ENCODE measurements around the gene SORL1-AS1.
"Not testable (repeated sequence)": the region's sequence is repeated elsewhere in the genome, so short reads cannot be mapped to it uniquely, and the experiment has no call there.

Gene SORL1-AS1

DNA sequence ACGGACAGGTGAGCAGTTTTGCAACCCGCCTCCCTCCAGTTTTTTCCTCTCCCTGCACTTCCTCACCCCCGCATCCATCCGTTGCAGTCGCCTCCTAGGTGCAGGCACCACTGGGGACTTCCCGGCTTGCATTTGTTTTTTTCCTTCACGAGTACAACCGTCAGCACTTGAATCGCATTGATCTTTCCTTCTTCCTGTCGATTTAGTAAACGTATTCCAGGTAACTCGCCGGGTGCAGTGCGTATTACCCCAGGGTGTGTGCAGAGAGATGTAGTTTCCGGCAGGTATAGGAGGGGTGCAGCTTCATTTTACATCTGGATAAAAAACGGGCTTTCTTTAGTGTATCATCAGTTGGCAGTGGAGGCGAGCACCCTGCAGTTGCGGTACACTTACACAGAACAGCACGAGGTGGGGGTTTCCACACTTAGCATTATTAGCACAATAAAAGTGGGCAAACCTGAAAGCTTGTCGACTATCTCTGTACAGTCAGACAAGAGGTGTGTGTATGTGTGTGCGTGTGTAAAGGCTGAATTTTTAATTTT is at the start of gene SORL1-AS1:
Gene SORL1-AS1 (minus strand): TSS at position 359 of the 542 bp plus-strand sequence.
- peak; percentile 28 to 54 for DNase-seq (ENCODE audit: low read depth in 2 of 2)

DNA sequence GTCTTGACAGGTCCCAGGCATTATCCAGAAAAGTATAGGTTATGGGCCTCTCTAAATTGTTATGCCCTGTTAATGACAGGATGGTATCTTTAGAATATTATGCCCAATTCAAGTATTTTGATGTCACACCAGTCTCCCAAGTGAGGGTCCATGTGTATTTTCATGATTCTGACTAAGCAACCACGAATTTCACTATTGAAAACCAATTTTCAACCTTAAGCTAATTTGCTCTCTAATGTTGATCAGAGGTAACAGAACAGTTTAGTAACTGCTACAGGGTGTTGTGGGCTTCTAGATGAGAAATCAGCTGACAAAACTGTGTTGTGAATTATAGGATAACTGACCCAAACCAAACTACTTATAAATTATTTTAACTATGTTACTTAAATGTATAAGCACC is 48.0 kb upstream of the SORL1-AS1 start:
- no peak for DNase-seq (ENCODE audit: low read depth in 2 of 2)

DNA sequence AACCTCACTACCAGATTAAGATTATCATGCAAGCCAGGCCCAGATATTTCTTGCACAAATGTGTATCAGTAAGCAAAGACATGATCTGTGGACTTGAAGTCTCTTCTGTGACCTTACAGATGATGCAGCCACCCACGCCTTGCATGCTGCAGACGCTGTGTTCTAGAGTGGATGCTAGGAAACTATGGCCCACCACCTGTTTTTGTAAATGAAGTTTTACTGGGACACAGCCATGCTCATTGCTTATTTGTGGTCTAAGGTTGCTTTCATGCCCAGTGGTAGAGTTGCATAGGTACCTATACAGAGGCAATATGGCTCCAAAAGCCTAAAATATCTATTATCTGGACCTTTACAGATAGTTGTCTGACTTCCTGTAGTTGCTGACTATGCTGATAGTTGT is 47.5 kb upstream of the SORL1-AS1 start:
- no peak for DNase-seq (ENCODE audit: low read depth in 2 of 2)

DNA sequence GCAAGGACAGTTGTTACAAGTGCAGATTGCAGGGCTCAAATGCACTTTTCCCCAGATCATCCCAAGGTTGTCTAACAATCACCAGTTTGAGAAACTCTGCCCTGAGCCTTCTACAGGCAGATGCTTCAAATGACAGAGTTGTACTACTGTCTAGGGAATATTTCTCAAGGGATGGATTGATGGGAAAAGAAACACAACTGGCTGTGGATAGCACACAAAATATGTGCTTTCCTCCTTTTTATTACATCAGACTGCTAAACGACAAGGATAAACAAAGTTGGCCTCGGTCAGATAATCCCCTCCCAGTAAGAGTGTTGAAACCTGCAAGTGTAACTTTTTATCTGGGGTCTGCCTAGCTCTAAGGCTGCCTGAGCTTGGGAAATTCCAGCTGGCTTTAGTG is 46.6 kb upstream of the SORL1-AS1 start:
- no peak for DNase-seq (ENCODE audit: low read depth in 2 of 2)

DNA sequence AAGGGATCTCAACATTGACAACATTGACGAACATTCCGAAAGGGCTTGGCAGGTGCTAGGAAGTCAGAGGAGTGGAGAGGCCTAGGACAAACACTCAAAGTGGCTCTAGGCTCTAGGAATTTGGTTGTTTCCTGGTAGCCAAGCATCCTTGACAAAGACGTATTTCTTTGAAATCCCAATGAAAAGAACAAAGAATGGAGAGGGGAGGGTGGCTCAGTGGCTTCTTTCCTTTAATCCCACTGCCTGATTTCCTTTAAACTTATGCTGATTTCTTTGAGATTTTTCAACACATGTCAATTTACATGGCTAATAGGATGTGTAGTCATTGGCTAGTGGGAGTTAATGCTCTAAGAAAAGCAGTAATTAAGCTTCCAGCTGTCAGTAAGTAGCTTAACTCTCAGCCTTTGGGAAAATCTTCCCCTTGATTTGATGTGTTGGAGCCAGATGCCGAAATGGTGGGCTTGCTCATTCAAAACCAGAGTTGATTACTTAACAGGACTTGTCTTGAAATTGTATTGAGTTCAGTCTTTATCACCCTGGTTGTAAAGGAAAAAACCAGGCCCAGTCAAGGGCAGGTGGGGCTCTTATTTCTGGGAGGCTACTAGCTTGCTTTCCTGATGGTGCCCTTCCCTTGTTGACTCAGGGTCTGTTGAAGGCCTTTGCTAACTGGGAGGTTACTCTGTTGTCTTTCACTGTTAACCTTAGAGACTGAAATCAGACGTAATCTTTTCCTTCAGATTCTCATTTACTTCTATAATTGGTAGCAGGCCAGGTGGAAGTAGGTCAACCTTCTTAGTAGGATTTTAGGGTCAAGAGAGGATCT is 44.6 kb upstream of the SORL1-AS1 start:
- no peak for DNase-seq (ENCODE audit: low read depth in 2 of 2)

DNA sequence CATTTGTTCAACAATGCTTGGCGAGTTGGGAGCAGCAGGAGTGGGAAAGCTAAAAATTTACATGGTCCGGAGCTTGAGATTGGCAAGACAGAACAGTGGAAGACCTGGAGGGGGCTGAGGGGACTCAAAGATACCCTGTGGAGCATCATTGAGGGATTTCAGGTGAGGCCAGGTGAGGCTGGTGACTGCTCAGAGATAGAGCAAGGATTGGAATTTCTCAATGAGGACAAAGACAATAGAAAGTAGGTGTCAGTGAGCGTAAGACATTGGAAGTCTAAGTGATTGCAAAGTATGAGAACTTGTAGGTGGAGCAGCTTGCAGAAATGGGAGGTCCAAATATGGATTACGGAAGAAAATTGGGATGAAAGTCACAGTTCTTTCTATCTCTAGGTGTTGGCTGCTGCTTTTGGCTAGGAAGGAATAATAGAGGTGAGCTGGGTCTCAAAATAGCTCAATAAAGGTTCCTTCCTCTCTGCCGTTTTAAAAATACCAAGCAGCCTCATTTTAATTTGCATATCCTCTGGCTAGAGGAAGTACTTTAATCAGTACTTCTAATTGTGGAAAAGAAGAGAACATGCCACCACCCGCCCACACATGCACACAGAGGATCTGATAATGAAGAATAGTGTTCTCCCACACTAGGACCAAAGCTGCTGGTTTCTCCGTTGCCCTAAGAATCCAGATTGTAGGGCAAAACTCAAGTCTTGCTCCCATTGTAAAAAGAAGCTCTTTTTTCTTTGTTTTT is 41.8 kb upstream of the SORL1-AS1 start:
- peak; percentile 32 to 43 for DNase-seq (ENCODE audit: low read depth in 2 of 2)

DNA sequence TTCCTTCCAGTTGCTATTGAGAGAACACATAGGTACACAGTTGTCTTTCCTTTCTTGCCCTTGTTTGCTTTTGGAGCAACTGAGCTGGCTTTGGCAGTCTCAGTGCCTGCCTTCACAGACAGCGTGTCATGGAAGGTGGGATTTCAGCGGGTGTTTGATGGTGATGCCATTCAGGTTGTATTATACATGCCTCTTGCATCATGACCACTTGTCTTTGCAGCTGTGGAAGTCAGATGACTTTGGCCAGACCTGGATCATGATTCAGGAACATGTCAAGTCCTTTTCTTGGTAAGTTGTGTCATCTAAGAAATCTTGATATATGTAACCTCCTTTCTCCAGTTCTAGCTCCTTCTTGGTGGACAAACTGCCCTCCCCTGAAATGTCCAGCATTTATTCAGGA is 37.1 kb upstream of the SORL1-AS1 start:
- no peak for DNase-seq (ENCODE audit: low read depth in 2 of 2)

DNA sequence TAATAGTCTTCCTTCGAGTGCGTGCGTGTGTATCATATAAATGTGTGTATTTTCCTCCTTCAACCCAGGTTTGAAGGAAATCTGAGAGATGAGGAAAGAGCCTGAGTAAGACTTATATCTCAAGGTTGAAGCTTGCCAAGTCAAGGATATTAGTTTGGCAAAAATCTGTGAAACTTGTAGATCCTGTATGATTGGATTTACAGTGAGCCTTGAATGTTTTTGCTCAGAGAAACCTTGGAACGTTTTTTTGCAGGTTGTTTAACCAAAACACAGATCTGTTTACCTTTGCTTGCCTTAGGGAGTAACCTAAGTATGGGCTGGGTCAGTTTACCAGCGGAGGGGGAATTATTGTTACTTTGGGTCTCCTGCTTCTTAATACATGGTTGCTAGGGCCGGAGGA is 35.9 kb upstream of the SORL1-AS1 start:
- DNase-seq (ENCODE audit: low read depth in 2 of 2): no peak

DNA sequence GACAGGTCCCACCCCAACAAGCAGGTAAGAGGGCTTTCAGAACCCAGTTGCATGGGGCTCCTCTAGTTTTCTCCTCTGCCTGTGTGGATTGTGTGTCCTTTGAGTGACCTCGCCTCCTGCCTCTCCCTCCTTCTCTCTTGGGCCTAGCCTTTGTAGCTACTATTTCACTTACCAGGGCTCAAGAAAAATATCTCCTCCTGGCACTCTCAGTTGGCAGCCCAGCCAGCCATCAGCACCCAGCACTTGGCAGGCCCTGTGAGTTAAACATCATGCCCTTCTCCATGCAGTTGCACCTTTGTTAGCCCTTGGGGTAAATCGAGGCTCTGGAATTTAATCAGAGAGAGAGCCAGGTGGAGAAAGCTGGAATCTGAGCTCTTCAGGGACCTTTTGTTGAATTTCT is 35.4 kb upstream of the SORL1-AS1 start:
- no peak for DNase-seq (ENCODE audit: low read depth in 2 of 2)

DNA sequence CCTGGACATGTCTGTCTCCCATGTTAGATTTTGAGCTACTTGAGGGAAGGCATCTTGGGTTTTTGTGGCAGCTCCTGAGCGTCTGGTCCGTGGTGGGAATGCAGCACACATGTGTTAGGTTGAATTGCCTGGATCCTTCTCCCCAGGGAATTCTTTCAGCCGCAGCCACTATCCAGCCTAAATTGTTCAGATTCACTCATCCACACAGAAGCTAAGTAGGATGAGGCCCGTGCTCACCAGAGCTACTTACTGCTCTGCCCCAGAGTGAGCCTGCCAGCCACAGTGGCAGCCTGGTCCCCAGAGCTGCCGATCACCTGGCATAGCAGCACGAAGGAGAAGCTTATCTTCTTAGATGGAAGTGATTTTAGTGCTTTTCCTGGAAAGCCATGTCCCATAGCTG is 34.4 kb upstream of the SORL1-AS1 start:
- no peak for DNase-seq (ENCODE audit: low read depth in 2 of 2)

DNA sequence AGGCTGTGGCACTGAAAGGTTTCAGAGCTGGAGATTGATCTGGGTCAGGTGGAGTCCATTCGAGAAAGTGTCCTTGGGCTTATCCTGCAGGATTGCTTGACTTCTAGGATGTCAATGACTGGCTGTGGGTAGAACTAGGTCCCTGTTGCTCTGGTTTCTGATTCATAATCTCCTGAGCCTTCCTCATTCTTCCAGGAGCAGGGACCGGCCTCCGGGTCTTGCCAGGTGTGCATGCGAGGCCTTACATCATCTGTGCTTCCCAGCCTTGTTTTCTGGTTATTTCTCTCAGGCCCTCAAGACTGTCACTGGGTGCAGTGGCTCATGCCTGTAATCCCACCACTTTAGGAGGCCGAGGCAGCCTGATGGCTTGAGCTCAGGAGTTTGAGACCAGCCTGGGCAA is 33.3 kb upstream of the SORL1-AS1 start:
- DNase-seq (ENCODE audit: low read depth in 2 of 2): no peak

DNA sequence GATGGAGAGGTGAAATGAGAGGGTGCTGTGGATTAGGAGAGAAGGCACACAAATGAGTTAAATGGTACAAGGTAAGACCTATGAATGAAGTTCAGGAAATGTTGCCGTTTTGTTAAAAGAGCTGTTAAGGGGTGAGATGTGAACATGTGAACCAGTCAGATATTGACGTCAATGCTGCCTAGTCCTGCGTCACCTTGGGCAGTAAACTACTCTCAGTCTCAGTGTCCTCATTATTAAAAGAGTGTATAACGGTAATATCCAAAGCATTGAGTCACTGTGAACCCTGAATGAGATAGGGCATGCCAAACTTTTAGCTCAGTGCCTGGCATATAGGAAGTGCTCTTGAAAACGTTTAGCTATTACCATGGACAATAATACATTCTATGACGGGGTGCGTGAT is 32.4 kb upstream of the SORL1-AS1 start:
- DNase-seq (ENCODE audit: low read depth in 2 of 2): no peak

DNA sequence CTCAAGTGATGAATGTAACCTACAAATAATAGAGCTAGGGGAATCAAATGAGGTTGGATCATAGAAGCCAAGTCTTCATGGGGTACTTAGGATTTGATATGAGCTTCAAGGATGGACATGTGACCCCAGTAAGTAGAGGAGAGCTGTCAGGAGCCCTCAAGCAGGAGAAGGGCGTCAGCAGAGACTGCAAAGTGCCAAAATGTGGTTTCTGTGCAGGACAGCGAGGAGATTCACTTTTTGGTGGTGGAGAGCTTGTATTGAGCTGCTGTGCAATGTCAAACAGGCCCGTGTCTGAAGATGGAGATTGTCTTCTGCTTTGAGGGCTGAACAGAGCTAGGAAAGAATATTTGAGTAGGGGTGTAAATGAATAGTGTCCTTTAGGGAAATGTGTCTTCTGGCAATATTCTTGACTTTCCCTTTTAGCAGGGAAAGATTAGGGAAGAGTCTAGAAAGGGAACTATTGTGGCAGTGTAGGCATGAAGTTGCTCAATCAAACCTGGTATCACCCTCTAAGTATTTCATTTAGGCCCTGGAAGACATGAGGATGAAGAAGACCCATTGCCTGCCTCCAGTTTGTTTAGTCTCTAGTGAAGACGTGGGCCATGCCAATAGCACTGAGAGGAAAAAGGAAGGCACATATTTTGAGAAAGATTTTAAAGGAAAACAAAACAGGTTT is 31.2 kb upstream of the SORL1-AS1 start:
- no peak for DNase-seq (ENCODE audit: low read depth in 2 of 2)

DNA sequence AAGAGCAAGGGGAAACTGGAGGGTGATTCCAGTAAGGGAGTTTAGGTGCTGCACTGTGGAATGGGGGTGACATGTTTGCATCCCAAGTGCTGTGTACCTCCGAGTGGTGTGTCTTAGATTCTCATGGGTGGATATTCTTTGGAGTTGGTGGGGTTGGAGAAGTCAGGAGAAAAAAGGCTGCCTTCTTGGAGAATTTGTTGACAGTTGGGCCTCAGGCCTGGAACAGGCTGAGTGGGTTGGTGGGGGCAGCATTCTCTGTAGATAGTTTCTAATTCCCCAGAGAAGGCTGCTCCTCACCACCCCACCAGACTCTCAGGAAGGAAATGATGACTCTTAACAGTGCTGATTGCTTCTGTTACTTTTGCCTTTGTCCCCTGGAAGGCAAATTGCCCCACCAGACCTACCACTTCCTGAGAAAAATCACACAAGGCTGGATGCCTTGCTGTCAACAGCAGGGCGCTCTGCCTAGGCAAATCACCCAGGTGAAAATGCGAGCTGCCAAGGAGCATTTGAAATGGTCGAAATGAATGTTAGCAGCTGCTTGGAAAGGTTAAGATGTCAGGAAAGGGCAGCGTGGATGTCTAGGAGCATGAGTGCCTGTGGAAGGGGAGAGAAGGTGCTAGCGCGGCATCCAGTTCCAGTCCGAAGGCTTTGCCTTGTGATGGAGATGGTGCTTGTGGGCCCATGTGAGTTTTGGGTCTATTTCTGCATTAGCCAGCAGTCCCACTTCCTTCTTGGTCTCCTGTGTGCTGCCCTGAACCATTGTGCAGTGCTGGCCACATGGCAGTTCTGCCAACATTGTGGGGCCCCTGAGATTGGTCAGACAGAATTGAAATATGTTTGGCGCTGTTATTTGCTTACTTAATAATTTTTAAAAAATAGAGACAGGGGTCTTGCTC is 29.7 kb upstream of the SORL1-AS1 start:
- peak in 1 of 2 donors; percentile 28 for DNase-seq (ENCODE audit: low read depth in 2 of 2)

DNA sequence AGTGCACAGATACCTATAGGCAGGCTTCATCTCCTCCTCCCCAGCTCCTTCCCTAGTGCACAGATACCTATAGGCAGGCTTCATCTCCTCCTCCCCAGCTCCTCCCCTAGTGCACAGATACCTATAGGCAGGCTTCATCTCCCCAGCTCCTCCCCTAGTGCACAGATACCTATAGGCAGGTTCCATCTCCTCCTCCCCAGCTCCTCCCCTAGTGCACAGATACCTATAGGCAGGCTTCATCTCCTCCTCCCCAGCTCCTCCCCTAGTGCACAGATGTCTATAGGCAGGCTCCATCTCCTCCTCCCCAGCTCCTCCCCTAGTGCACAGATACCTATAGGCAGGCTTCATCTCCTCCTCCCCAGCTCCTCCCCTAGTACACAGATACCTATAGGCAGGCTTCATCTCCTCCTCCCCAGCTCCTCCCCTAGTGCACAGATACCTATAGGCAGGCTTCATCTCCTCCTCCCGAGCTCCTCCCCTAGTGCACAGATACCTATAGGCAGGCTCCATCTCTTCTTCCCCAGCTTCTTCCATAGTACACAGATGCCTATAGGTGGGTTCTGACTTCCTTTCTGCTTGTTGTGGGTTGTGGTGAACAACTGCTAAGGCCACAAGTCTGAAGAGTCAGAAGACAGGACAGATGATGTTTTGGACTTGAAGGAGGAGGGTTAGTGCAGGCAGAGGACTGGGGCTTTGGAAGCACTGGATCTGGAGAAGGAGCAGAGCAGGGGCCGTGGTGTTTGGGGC is 28.9 kb upstream of the SORL1-AS1 start:
- DNase-seq (ENCODE audit: low read depth in 2 of 2): not testable (repeated sequence)

DNA sequence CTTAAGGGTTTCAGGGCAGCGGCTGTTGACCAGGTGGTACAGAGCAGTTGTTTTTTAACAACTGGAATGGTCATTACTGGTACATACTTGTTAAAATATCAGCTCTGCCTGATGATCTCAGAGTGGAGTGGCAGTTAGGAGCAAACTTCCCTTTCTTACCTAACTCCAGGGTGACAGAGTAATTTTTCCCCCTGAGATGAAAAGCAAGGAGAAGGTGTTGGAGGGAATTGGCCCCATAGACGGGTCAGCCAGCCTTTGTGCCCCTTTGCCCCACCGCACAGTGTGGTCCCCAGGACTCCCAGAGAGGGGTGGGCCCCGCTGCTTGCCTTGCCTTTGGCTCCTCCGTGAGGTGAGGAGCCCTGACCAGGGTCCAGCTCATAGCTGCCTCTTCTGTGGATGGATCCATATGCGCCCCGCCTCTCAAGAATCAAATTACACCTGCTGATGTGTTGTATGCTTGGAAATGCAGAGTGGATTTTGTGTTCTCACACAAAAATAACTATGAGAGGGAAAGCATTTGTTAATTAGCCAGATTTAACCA is 27.0 kb upstream of the SORL1-AS1 start:
- DNase-seq (ENCODE audit: low read depth in 2 of 2): no peak

DNA sequence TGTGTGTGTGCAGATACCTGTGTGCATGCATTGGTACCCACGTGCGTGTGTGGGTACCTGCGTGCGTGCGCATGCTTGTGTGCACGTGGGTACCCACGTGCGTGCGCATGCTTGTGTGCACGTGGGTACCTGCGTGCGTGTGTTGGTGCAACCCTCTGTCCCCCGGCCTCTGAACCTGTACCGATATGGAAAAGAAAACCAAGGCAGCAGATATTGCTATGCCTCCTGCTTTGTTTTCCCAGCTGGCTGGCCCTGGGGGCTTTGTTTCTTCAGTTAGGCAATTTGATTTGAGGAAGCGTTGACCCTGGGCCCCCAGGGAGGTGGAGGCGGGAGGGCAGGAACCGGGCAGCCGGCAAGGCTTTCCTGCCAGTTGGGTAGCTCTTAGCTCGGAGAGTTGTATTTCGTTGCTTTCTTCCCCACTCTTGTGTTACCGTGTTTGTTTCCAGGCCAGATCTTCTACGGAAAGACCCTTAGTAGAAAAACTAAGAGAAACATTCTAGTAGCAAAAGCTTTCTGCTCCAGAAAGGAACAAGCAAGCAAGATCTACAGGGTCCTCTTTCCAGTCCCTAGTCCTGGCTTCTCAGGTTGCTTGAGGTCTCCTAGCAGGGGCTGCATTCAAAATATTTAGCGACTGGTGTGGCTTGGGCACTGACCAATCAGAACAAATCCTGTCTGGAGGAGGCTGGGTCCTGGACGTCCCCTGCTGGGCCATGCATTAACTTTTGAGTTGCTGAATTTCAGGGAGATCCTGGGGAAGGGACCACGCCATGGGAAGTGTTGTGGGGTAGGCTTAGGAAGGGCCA is 26.3 kb upstream of the SORL1-AS1 start:
- no peak for DNase-seq (ENCODE audit: low read depth in 2 of 2)

DNA sequence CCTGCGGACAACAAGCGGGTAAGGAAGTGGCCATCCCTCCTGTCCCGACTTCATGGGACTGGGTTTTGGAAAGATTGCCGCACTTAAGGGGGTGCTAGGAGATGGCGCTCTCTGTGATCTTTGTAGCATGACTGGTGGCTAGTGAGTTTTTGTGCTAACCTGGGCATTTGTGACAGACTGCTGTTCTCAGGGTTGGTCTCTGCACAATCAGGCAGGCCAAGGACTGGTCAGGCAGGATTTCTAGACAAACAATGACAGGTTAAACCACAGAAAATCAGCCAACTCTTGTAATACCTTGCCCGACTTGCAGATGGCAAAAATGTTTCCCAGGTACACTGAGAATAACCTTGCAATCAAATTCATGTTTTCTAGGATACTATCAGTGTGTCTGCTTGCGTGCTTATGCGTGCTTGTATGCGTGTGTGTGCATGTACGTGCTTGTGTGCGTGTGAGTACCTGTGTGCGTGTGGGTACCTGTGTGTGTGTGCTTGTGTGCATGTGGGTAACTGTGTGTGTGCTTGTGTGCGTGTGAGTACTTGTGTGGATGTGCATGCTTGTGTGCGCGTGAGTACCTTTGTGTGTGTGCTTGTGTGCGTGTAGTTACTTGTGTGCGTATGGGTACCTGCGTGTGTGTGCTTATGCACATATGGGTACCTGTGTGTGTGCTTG is 25.6 kb upstream of the SORL1-AS1 start:
- DNase-seq (ENCODE audit: low read depth in 2 of 2): no peak
